ENCODE measurements around the gene BCL2L1.

GRCh38 chr20:31679357-31680285 is 43.0 kb downstream of the BCL2L1 start:
- TF ChIP-seq RAD21 (IDR thresholded peaks at IDR 0.05; ENCODE audit: low read depth), result no peak
- TF ChIP-seq EZH2 (IDR thresholded peaks at IDR 0.05), result no peak
- TF ChIP-seq ZFX (IDR thresholded peaks at IDR 0.05), result no peak
- TF ChIP-seq MAX (IDR thresholded peaks at IDR 0.05), result no peak
- TF ChIP-seq CTCF (IDR thresholded peaks at IDR 0.05 in 2 of 3, conservative IDR thresholded peaks at IDR 0.05 in 1 of 3; ENCODE audit: borderline replicate concordance in 1 of 3, insufficient read depth in 1 of 3, low read depth in 2 of 3, low read length in 2 of 3), result no peak
- no peak for TF ChIP-seq EZH2phosphoT487 (IDR thresholded peaks at IDR 0.05; ENCODE audit: borderline replicate concordance)
- no peak for TF ChIP-seq CEBPB (IDR thresholded peaks at IDR 0.05; ENCODE audit: low read depth)
- TF ChIP-seq ATF3 (IDR thresholded peaks at IDR 0.05), result no peak
- TF ChIP-seq EGR1 (IDR thresholded peaks at IDR 0.05; ENCODE audit: low read depth), result no peak
- no peak for TF ChIP-seq TCF7L2 (IDR thresholded peaks at IDR 0.05; ENCODE audit: borderline replicate concordance, extremely low read depth, insufficient read depth, insufficient read length)
- TF ChIP-seq ELF1 (IDR thresholded peaks at IDR 0.05; ENCODE audit: borderline replicate concordance, low read depth), result no peak
- no peak for TF ChIP-seq YY1 (IDR thresholded peaks at IDR 0.05; ENCODE audit: extremely low read depth, insufficient replicate concordance, low read depth, low read length)

Measured in HCT116 (cell line).